ENCODE results near the gene TPT1.

- TF ChIP-seq, protein P1, sequence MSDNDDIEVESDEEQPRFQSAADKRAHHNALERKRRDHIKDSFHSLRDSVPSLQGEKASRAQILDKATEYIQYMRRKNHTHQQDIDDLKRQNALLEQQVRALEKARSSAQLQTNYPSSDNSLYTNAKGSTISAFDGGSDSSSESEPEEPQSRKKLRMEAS (IDR thresholded peaks at IDR 0.05; ENCODE audit: low read depth, low read length) = no peak
- no peak for TF ChIP-seq CTCF (IDR thresholded peaks at IDR 0.05; ENCODE audit: low read depth, low read length)
- no peak for TF ChIP-seq POLR2A (IDR thresholded peaks at IDR 0.05; ENCODE audit: extremely low read depth, insufficient read length)
- no peak for TF ChIP-seq MYC (IDR thresholded peaks at IDR 0.05; ENCODE audit: low read depth, low read length)
Observed at GRCh38 chr13:45331123-45331619, 9.8 kb downstream of the TPT1 start.
